MCF 10A (cell line): ENCODE data around the gene IQCK. TPM values are rescaled to one million over a fixed set of nuclear protein-coding genes. Genes with fewer than 3 reads are reported as not detected.

Source experiments
- BruUV-seq: library from RNA; stranded (reverse); fragments of 400-500 nt; replicated peaks from 2 replicates; lab custom pipeline; 2021; lab: Mats Ljungman, UMichigan
- CTCF ChIA-PET: fragments of 300-600 bp; sonication (Branson Sonifier 250); formaldehyde crosslinking; extraction: SDS; loops from one replicate; lab custom pipeline; 2021; ENCODE audit warnings: antibody characterized with exemption, inconsistent platforms; lab: Yijun Ruan, JAX
- POLR2A ChIA-PET: fragments of 300-600, 350-650 bp; sonication (Branson Sonifier 250); formaldehyde crosslinking; extraction: SDS; loops from one replicate; lab custom pipeline; 2020; ENCODE audit warnings: antibody characterized with exemption, inconsistent platforms; lab: Yijun Ruan, JAX
- DNase-seq: peaks from one replicate; pipeline ENCODE4 v3.0.0-alpha.2; 2018; ENCODE audit not compliant: unreplicated experiment
- H3K27ac Mint-ChIP-seq: one replicate; pipeline ENCODE4 v1.8.0; 2022; ENCODE audit warnings: mild to moderate bottlenecking, low read depth, mixed read lengths; ENCODE audit not compliant: unreplicated experiment
- H3K27me3 Mint-ChIP-seq: one replicate; pipeline ENCODE4 v1.8.0; 2022; ENCODE audit warnings: mixed read lengths; ENCODE audit not compliant: insufficient read depth, unreplicated experiment
- H3K36me3 Mint-ChIP-seq: one replicate; pipeline ENCODE4 v1.8.0; 2022; ENCODE audit warnings: mild to moderate bottlenecking, moderate library complexity, mixed read lengths; ENCODE audit not compliant: insufficient read depth, unreplicated experiment
- H3K4me1 Mint-ChIP-seq: one replicate; pipeline ENCODE4 v1.8.0; 2022; ENCODE audit warnings: mixed read lengths; ENCODE audit not compliant: insufficient read depth, unreplicated experiment
- H3K4me3 Mint-ChIP-seq: one replicate; pipeline ENCODE4 v1.8.0; 2022; ENCODE audit warnings: mild to moderate bottlenecking, moderate library complexity, mixed read lengths; ENCODE audit not compliant: unreplicated experiment
- H3K9me3 Mint-ChIP-seq: one replicate; pipeline ENCODE4 v1.8.0; 2022; ENCODE audit warnings: mixed read lengths; ENCODE audit not compliant: unreplicated experiment
- intact Hi-C: fragments of 100-400 bp; cut with micrococcal nuclease; formaldehyde crosslinking; loops from 2 replicates; pipeline ENCODE4 v1.14.1; 2022
- total RNA-seq: library from RNA; stranded (reverse); gene quantifications from 2 replicates; pipeline ENCODE4 v1.2.3, GENCODE V29; 2022
- TF ChIP-seq, protein P1 (sequence below): fragments of 200-600 bp; IDR thresholded peaks from one replicate; pipeline ENCODE4 v1.8.0; 2022; ENCODE audit warnings: antibody characterized with exemption, mild to moderate bottlenecking; ENCODE audit not compliant: unreplicated experiment

Gene IQCK
- total RNA-seq, 1 experiment from 2014 or later = 5.9 TPM

DNA sequence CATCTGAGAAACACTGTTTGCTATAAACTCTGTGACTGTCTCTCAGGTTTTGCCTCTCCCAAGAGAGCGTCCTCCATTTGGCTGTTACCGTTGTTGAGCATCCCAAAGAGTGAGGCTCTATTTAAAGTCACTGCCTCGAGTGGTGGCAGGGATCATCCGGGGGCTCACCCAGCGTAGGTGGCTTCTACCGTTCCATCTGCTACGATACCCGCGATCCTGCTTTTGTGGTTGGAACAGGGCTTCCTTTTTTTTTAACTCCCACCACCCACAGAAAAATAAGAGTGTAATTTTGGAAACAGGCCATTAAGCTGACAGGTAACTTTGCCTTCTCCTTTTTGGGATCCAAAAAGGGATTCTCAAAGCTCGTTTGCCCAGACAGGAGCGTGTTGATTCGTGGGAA is 36.4 kb upstream of the IQCK start:
- Mint-ChIP-seq H3K27me3 (no peaks in the 10 kb centered on the region), H3K4me1 (peaks cover 8% of the 10 kb centered on the region), H3K4me3 (no peak overlapping the region), H3K9me3 (no peaks in the 10 kb centered on the region), H3K27ac (no peak overlapping the region), H3K36me3 (peaks cover 14% of the 10 kb centered on the region)
- ChIA-PET POLR2A (no interaction called here), CTCF (interaction anchor here (0.7 to 1.4 kb wide), 5 partner anchors 8 to 15 kb away, joined by 4 to 6 read pairs (median 5); no protein-coding TSS in a partner anchor)
- TF ChIP-seq, protein P1, sequence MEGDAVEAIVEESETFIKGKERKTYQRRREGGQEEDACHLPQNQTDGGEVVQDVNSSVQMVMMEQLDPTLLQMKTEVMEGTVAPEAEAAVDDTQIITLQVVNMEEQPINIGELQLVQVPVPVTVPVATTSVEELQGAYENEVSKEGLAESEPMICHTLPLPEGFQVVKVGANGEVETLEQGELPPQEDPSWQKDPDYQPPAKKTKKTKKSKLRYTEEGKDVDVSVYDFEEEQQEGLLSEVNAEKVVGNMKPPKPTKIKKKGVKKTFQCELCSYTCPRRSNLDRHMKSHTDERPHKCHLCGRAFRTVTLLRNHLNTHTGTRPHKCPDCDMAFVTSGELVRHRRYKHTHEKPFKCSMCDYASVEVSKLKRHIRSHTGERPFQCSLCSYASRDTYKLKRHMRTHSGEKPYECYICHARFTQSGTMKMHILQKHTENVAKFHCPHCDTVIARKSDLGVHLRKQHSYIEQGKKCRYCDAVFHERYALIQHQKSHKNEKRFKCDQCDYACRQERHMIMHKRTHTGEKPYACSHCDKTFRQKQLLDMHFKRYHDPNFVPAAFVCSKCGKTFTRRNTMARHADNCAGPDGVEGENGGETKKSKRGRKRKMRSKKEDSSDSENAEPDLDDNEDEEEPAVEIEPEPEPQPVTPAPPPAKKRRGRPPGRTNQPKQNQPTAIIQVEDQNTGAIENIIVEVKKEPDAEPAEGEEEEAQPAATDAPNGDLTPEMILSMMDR = no peak
- intact Hi-C loops = no loop called here
- BruUV-seq = no TSS peak
- no peak for DNase-seq

DNA sequence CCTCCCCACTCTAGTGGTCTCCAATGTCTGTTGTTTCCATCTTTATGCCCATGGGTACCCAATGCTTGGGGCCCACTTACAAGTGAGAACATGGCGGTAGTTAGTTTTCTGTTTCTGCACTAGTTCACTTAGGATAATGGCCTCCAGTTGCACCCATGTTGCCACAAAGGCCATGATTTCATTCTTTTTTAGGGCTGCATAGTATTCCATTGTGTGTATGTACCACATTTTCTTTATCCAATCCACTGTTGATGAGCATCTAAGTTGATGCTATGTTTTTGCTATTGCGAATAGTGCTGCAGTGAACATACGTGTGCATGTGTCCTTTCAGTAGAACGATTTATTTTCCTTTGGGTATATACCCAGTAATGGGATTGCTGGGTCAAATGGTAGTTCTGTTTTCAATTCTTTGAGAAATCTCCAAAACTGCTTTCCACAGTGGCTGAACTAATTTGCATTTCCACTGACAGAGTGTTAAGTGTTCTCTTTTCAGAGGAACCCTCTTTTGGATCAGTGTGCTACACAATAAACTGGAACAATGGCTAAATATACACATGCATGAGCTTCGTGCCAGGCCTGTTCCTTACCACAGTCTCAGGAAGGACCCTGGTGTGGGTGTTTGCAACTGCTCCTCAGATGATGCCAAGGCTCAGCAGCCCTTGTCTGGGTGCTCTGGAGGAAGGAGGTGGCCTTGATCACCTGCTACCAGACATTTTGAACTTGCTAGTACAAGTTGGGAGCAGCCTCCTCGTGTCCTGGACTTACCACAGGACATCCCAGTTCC is 34.4 kb upstream of the IQCK start:
- Mint-ChIP-seq H3K27ac (no peak overlapping the region), H3K27me3 (no peaks in the 10 kb centered on the region), H3K9me3 (no peaks in the 10 kb centered on the region), H3K4me3 (no peak overlapping the region), H3K36me3 (peaks cover 13% of the 10 kb centered on the region), H3K4me1 (peaks cover 8% of the 10 kb centered on the region)
- ChIA-PET POLR2A (no interaction called here), CTCF (interaction anchor here (0.6 to 1.1 kb wide), 3 partner anchors 10 to 126 kb away, joined by 3 to 6 read pairs (median 4); no protein-coding TSS in a partner anchor)
- intact Hi-C loops = no loop called here
- no peak for DNase-seq
- TF ChIP-seq, protein P1 = no peak
- BruUV-seq = no TSS peak

DNA sequence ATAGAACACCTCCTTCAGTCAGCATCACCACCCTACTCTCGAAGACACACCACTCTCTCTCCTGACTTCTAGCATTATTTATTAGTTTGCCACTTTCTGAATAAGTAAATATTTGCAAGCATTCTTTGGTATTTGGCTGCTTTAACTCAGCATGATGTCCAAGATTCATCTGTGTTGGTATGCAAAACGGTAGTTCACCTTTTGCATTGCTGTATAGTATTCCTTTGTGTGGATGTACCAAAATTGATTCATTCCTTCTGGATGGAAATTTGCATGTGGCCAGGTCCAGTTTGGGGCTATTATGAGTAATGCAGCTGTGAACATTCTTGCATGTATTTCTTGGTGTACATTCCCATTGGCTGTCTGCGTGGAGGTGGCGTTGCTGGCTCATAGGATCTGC is 32.9 kb upstream of the IQCK start:
- TF ChIP-seq, protein P1 = no peak
- Mint-ChIP-seq H3K4me3 (no peak overlapping the region), H3K9me3 (no peaks in the 10 kb centered on the region), H3K36me3 (peaks cover 13% of the 10 kb centered on the region), H3K4me1 (peaks cover 8% of the 10 kb centered on the region), H3K27me3 (no peaks in the 10 kb centered on the region), H3K27ac (no peak overlapping the region)
- ChIA-PET POLR2A (interaction anchor here (1.1 kb wide), 1 partner anchor 10 kb away, joined by 3 read pairs; no protein-coding TSS in a partner anchor), CTCF (interaction anchor here (1.0 to 1.2 kb wide), 3 partner anchors 84 to 202 kb away, joined by 3 to 7 read pairs (median 3); no protein-coding TSS in a partner anchor)
- no TSS peak for BruUV-seq
- DNase-seq = no peak
- intact Hi-C loops = no loop called here

DNA sequence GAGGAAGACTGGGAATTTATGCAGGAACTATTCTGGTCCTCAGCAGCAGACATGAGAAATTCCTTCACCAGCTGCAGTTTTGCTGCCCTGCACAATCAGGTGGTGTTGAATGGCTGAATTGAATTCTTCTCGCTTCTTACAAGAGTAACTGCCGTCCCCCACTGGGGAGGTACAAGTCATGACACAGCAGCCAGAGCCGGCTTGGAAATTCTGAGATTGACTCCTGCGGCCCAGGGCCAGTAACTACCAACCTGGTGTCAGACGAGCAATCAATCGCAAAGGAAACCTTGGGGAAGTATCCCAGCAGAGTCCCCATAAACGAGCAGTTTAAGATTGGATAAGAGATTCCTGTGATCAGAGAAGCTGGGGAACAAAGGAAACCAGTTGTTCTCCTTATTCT is 30.8 kb upstream of the IQCK start:
- TF ChIP-seq, protein P1 = no peak
- H3K4me3 Mint-ChIP-seq = no peak overlapping the region
- no peaks in the 10 kb centered on the region for H3K4me1 Mint-ChIP-seq
- no TSS peak for BruUV-seq
- DNase-seq = no peak
- intact Hi-C loops = no loop called here
- no peak overlapping the region for H3K27ac Mint-ChIP-seq
- ChIA-PET POLR2A (interaction anchor here (0.8 to 2.1 kb wide), 2 partner anchors 9 to 613 kb away, joined by 3 to 5 read pairs; no protein-coding TSS in a partner anchor), CTCF (interaction anchor here (0.6 kb wide), 1 partner anchor 88 kb away, joined by 4 read pairs; no protein-coding TSS in a partner anchor)
- H3K36me3 Mint-ChIP-seq = peaks cover 26% of the 10 kb centered on the region
- no peaks in the 10 kb centered on the region for H3K27me3 Mint-ChIP-seq
- H3K9me3 Mint-ChIP-seq = no peaks in the 10 kb centered on the region
